AG10803 (cell line): ENCODE results near the gene NRSN2.

ENCODE experiments used
- DNase-seq: peaks from one replicate; pipeline ENCODE4 v3.0.0; 2010; ENCODE audit warnings: low read depth
- H3K4me3 ChIP-seq: 2 replicates; pipeline ENCODE4 v1.5.1; 2011; ENCODE audit warnings: mild to moderate bottlenecking, low read length, control low read depth
- CTCF ChIP-seq: conservative IDR thresholded peaks from 2 replicates; pipeline ENCODE4 v1.5.1; 2011; ENCODE audit warnings: mild to moderate bottlenecking, low read length, control low read depth, inconsistent platforms

The NRSN2 gene

GRCh38 chr20:404088-404487, 57.2 kb downstream of the NRSN2 start:
- no peak overlapping the region for H3K4me3 ChIP-seq
- TF ChIP-seq CTCF = no peak
- DNase-seq = no peak
